IMR-90 (cell line): ENCODE measurements around the gene TYRO3. TPM values are rescaled to one million over a fixed set of nuclear protein-coding genes. Genes with fewer than 3 reads are reported as not detected.

Source experiments
- ATAC-seq: fragments of 200-7000 bp; cut with Tn5 transposase; 2 replicates; pipeline ENCODE4 v1.9.1; 2020; ENCODE audit warnings: low read depth, mild to moderate bottlenecking, moderate library complexity
- BruUV-seq: library from RNA; stranded (reverse); fragments of 400-500 nt; replicated peaks from 2 replicates; lab custom pipeline; 2021; lab: Mats Ljungman, UMichigan
- CTCF ChIA-PET: fragments of 300-600 bp; formaldehyde crosslinking; extraction: SDS; loops from one replicate; lab custom pipeline; 2021; ENCODE audit warnings: antibody characterized with exemption; lab: Yijun Ruan, JAX
- POLR2A ChIA-PET: fragments of 300-600 bp; sonication (Branson Sonifier 250); formaldehyde crosslinking; loops from one replicate; lab custom pipeline; 2022; ENCODE audit warnings: antibody characterized with exemption; ENCODE audit not compliant: unreplicated experiment; lab: Charles Lee
- DNase-seq: peaks from one replicate; pipeline ENCODE4 v3.0.0; 2013
- H2AFZ ChIP-seq: replicated peaks from 2 replicates; pipeline ENCODE3; 2013; ENCODE audit warnings: low read length, mild to moderate bottlenecking; ENCODE audit not compliant: poor library complexity
- H2AK5ac ChIP-seq: 2 replicates; pipeline ENCODE4 v1.6.1; 2013; ENCODE audit warnings: low read depth, low read length, inconsistent platforms
- H2AK9ac ChIP-seq: replicated peaks from 2 replicates; pipeline ENCODE3; 2013; ENCODE audit warnings: mild to moderate bottlenecking, low read depth, low read length, moderate library complexity; ENCODE audit not compliant: poor library complexity
- H2BK120ac ChIP-seq: 2 replicates; pipeline ENCODE4 v1.6.1; 2013; ENCODE audit warnings: low read depth, low read length, inconsistent platforms
- H2BK15ac ChIP-seq: 3 replicates; pipeline ENCODE4 v1.6.1; 2013; ENCODE audit warnings: low read depth, low read length, inconsistent platforms
- H2BK20ac ChIP-seq: 2 replicates; pipeline ENCODE4 v1.6.1; 2013; ENCODE audit warnings: low read depth, mild to moderate bottlenecking, inconsistent platforms, low read length, moderate library complexity
- H2BK5ac ChIP-seq: 2 replicates; pipeline ENCODE4 v1.6.1; 2013; ENCODE audit warnings: mild to moderate bottlenecking, low read depth, low read length, inconsistent platforms; ENCODE audit not compliant: poor library complexity, severe bottlenecking
- H3K14ac ChIP-seq: replicated peaks from 2 replicates; pipeline ENCODE4 v1.6.1; 2013; ENCODE audit warnings: low read depth, low read length, inconsistent platforms
- H3K18ac ChIP-seq: 2 replicates; pipeline ENCODE4 v1.6.1; 2013; ENCODE audit warnings: low read depth, low read length, control low read depth
- H3K23ac ChIP-seq: 2 replicates; pipeline ENCODE4 v1.6.1; 2013; ENCODE audit warnings: low read depth, low read length, inconsistent platforms
- H3K27ac ChIP-seq: 2 replicates; pipeline ENCODE4 v1.5.1; 2013; ENCODE audit warnings: mild to moderate bottlenecking, control low read depth, low read length; ENCODE audit not compliant: insufficient read depth
- H3K27me3 ChIP-seq: 2 replicates; pipeline ENCODE4 v1.6.1; 2013; ENCODE audit warnings: low read length; ENCODE audit not compliant: control insufficient read depth, insufficient read depth
- H3K36me3 ChIP-seq: 2 replicates; pipeline ENCODE4 v1.6.1; 2013; ENCODE audit warnings: low read length, mixed read lengths; ENCODE audit not compliant: control insufficient read depth, insufficient read depth
- H3K4ac ChIP-seq: 2 replicates; pipeline ENCODE4 v1.6.1; 2013; ENCODE audit warnings: low read depth, low read length, inconsistent platforms
- H3K4me1 ChIP-seq: 2 replicates; pipeline ENCODE4 v1.6.1; 2013; ENCODE audit warnings: low read length, mixed read lengths; ENCODE audit not compliant: control insufficient read depth, insufficient read depth
- H3K4me2 ChIP-seq: 2 replicates; pipeline ENCODE4 v1.6.1; 2013; ENCODE audit warnings: low read depth, mild to moderate bottlenecking, control low read depth, low read length, moderate library complexity
- H3K4me3 ChIP-seq: 2 replicates; pipeline ENCODE4 v1.5.1; 2013; ENCODE audit warnings: low read depth, mild to moderate bottlenecking, control low read depth, low read length, moderate library complexity; ENCODE audit not compliant: insufficient read depth
- H3K56ac ChIP-seq: 2 replicates; pipeline ENCODE4 v1.6.1; 2013; ENCODE audit warnings: low read length, inconsistent platforms; ENCODE audit not compliant: insufficient read depth; ENCODE audit errors: extremely low read depth
- H3K79me1 ChIP-seq, 2 experiments: 2 replicates each; pipeline ENCODE4 v1.6.1; 2013; ENCODE audit warnings: low read length in 2 of 2, inconsistent platforms in 1 of 2, low read depth in 1 of 2
- H3K9ac ChIP-seq: 2 replicates; pipeline ENCODE4 v1.6.1; 2013; ENCODE audit warnings: low read depth, low read length, control low read depth
- H3K9me1 ChIP-seq: 2 replicates; pipeline ENCODE4 v1.6.1; 2013; ENCODE audit warnings: low read length, inconsistent platforms; ENCODE audit not compliant: insufficient read depth
- H3K9me3 ChIP-seq: 2 replicates; pipeline ENCODE4 v1.6.1; 2013; ENCODE audit warnings: low read length; ENCODE audit not compliant: control insufficient read depth, insufficient read depth
- H4K20me1 ChIP-seq: 2 replicates; pipeline ENCODE4 v1.6.1; 2013; ENCODE audit warnings: low read length, inconsistent platforms; ENCODE audit not compliant: insufficient read depth
- H4K5ac ChIP-seq: 2 replicates; pipeline ENCODE4 v1.6.1; 2013; ENCODE audit warnings: mild to moderate bottlenecking, low read depth, low read length, control low read depth
- H4K8ac ChIP-seq, 2 experiments: 2 replicates each; pipeline ENCODE4 v1.6.1; 2013; ENCODE audit warnings: low read depth in 2 of 2, low read length in 2 of 2, control low read depth in 1 of 2, inconsistent platforms in 1 of 2
- H4K91ac ChIP-seq: 2 replicates; pipeline ENCODE4 v1.6.1; 2013; ENCODE audit warnings: low read depth, low read length, inconsistent platforms; ENCODE audit not compliant: insufficient read depth
- BHLHE40 ChIP-seq: fragments of 150-350 bp; IDR thresholded peaks from 2 replicates; pipeline ENCODE4 v1.6.1; 2016; ENCODE audit warnings: mild to moderate bottlenecking, low read depth, low read length
- CEBPB ChIP-seq: IDR thresholded peaks from 2 replicates; pipeline ENCODE4 v1.6.1; 2012; ENCODE audit warnings: low read depth, low read length, improper control_type of control experiment
- CHD1 ChIP-seq: IDR thresholded peaks from 2 replicates; pipeline ENCODE4 v1.6.1; 2012; ENCODE audit warnings: low read depth, low read length, improper control_type of control experiment
- MAFK ChIP-seq: IDR thresholded peaks from 2 replicates; pipeline ENCODE4 v1.6.1; 2012; ENCODE audit warnings: low read depth, low read length, improper control_type of control experiment
- MAZ ChIP-seq: IDR thresholded peaks from 2 replicates; pipeline ENCODE4 v1.6.1; 2012; ENCODE audit warnings: low read depth, mild to moderate bottlenecking, low read length, improper control_type of control experiment, moderate library complexity, borderline replicate concordance
- POLR2A ChIP-seq: IDR thresholded peaks from 2 replicates; pipeline ENCODE4 v1.6.1; 2012; ENCODE audit warnings: mild to moderate bottlenecking, low read depth, low read length
- RCOR1 ChIP-seq: IDR thresholded peaks from 2 replicates; pipeline ENCODE4 v1.6.1; 2012; ENCODE audit warnings: mild to moderate bottlenecking, low read length, improper control_type of control experiment; ENCODE audit not compliant: insufficient replicate concordance
- WGBS, 2 experiments: methylation state at CpG; one replicate each; pipeline versions ENCODE4 v1.1.5 to v1.1.7; 2013; ENCODE audit warnings: missing lambda C conversion rate in 2 of 2; ENCODE audit not compliant: insufficient read length in 1 of 2; ENCODE audit errors: extremely low coverage in 2 of 2; 5-methylcytosine and 5-hydroxymethylcytosine counted together
- dilution Hi-C: fragments of 300-500 bp; cut with HindIII; formaldehyde crosslinking; loops from one replicate; pipeline ENCODE4 v1.14.3; 2018; ENCODE audit warnings: low sequenced_read_pairs; ENCODE audit not compliant: unreplicated experiment
- in situ Hi-C: fragments of 300-500 bp; cut with MboI; formaldehyde crosslinking; loops from 3 replicates; pipeline ENCODE4 v1.14.3; 2019; ENCODE audit warnings: low sequenced_read_pairs, inconsistent platforms, mixed read lengths
- intact Hi-C: fragments of 100-400 bp; cut with micrococcal nuclease; formaldehyde crosslinking; loops from 2 replicates; pipeline ENCODE4 v1.10.0; 2022
- polyA plus RNA-seq, 3 experiments: library from polyadenylated mRNA; depleted of rRNA; stranded (reverse); fragments of >200 nt; gene quantifications; 2 replicates each; pipeline ENCODE4 v1.2.3, GENCODE V29; 2012; ENCODE audit warnings: low replicate concordance in 1 of 3
- total RNA-seq: library from RNA; depleted of rRNA; stranded (reverse); fragments of >200 nt; gene quantifications from 2 replicates; pipeline ENCODE4 v1.2.3, GENCODE V29; 2012
- TF ChIP-seq, protein P1 (sequence below): fragments of 150-350 bp; IDR thresholded peaks from 2 replicates; pipeline ENCODE4 v1.6.1; 2016; ENCODE audit warnings: low read depth, mild to moderate bottlenecking, low read length, moderate library complexity, borderline replicate concordance
- TF ChIP-seq, protein P2 (sequence below): fragments of 150-350 bp; IDR thresholded peaks from 2 replicates; pipeline ENCODE4 v1.6.1; 2017; ENCODE audit warnings: mild to moderate bottlenecking, antibody characterized with exemption, low read length, low read depth

Gene TYRO3
- total and polyA plus RNA-seq, 2 of the 4 experiments (the other 2 are of a cell fraction): 11.5 to 18.4 TPM

DNA sequence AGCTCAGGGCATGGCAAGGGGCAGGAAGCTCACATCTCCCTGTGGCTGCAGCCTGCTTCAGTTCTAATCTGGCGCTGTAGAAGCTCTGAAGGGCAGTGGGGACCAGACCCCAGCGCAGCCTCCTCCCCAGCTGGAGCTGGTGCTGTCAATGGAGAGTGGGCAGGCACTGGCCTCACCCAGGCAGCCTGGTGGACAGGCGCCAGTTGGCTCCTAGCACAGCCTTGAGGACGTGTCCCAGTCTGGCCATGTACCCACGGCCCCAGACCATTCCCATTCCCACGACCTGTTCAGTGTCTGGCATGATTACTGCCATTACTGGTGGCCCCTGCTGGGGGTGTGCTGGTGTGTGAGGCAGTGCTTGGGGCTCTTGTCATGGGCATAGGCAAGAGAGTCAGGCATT, 16.3 kb downstream of the TYRO3 start:
- dilution Hi-C loops: no loop called here
- Histone ChIP-seq H4K8ac (no peak overlapping the region), H2BK120ac (no peak overlapping the region), H2BK20ac (no peak overlapping the region), H3K9ac (no peak overlapping the region), H3K4ac (no peak overlapping the region), H4K91ac (no peak overlapping the region), H2BK5ac (no peak overlapping the region), H3K4me3 (no peak overlapping the region), H3K79me1 (no peaks in the 10 kb centered on the region), H2AK9ac (no peak overlapping the region), H2AK5ac (no peak overlapping the region), H2AFZ (no peak overlapping the region), H4K5ac (no peak overlapping the region), H3K23ac (no peak overlapping the region), H4K20me1 (no peaks in the 10 kb centered on the region), H3K9me1 (no peaks in the 10 kb centered on the region), H3K14ac (no peak overlapping the region), H3K9me3 (no peaks in the 10 kb centered on the region), H3K4me1 (no peaks in the 10 kb centered on the region; the same call in 1 of the 2 replicates), H3K27me3 (no peaks in the 10 kb centered on the region), H3K56ac (no peak overlapping the region), H2BK15ac (no peak overlapping the region), H3K27ac (no peak overlapping the region), H3K18ac (no peak overlapping the region), H3K36me3 (peaks cover 27% of the 10 kb centered on the region), H3K4me2 (no peak overlapping the region)
- TF ChIP-seq MAZ: no peak
- TF ChIP-seq RCOR1: no peak
- no peak for TF ChIP-seq POLR2A
- TF ChIP-seq BHLHE40: no peak
- TF ChIP-seq MAFK: no peak
- TF ChIP-seq, protein P1, sequence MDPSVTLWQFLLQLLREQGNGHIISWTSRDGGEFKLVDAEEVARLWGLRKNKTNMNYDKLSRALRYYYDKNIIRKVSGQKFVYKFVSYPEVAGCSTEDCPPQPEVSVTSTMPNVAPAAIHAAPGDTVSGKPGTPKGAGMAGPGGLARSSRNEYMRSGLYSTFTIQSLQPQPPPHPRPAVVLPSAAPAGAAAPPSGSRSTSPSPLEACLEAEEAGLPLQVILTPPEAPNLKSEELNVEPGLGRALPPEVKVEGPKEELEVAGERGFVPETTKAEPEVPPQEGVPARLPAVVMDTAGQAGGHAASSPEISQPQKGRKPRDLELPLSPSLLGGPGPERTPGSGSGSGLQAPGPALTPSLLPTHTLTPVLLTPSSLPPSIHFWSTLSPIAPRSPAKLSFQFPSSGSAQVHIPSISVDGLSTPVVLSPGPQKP: no peak
- TF ChIP-seq, protein P2, sequence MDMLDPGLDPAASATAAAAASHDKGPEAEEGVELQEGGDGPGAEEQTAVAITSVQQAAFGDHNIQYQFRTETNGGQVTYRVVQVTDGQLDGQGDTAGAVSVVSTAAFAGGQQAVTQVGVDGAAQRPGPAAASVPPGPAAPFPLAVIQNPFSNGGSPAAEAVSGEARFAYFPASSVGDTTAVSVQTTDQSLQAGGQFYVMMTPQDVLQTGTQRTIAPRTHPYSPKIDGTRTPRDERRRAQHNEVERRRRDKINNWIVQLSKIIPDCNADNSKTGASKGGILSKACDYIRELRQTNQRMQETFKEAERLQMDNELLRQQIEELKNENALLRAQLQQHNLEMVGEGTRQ: no peak
- TF ChIP-seq CEBPB: no peak
- no peak for TF ChIP-seq CHD1
- DNase-seq: no peak
- no peak for ATAC-seq
- POLR2A ChIA-PET: no interaction called here
- intact Hi-C loops: no loop called here
- no TSS peak for BruUV-seq
- CTCF ChIA-PET: no interaction called here
- WGBS, 2 experiments: 100% methylated on average over 1 of the region's 6 CpGs; no CpG with 5 or more reads in 1 of the 2 experiments
- in situ Hi-C loops: no loop called here
